GM10266 (cell line): ENCODE measurements around the gene VIT.

Experiments used
- DNase-seq: peaks from one replicate; pipeline ENCODE4 v3.0.0; 2012; ENCODE audit errors: extremely low spot score
- CTCF ChIP-seq: IDR thresholded peaks from 2 replicates; pipeline ENCODE4 v1.5.1; 2012; ENCODE audit warnings: mild to moderate bottlenecking, low read depth; ENCODE audit not compliant: control insufficient read depth, insufficient read depth; ENCODE audit errors: missing control alignments

Gene VIT

GRCh38 chr2:36839976-36840617, 143.6 kb downstream of the VIT start:
- TF ChIP-seq CTCF = no peak
- DNase-seq = no peak

- TF ChIP-seq CTCF = no peak
- DNase-seq = no peak
Observed at GRCh38 chr2:36843838-36844237, 147.3 kb downstream of the VIT start.

GRCh38 chr2:36849265-36849664, 152.8 kb downstream of the VIT start:
- no peak for DNase-seq
- TF ChIP-seq CTCF = no peak

GRCh38 chr2:36854241-36854640, 157.7 kb downstream of the VIT start:
- DNase-seq = no peak
- no peak for TF ChIP-seq CTCF

GRCh38 chr2:36855429-36855828, 158.9 kb downstream of the VIT start:
- TF ChIP-seq CTCF = no peak
- no peak for DNase-seq

- no peak for DNase-seq
- no peak for TF ChIP-seq CTCF
Observed at GRCh38 chr2:36857713-36858112, 161.2 kb downstream of the VIT start.

GRCh38 chr2:36858551-36859365, 162.3 kb downstream of the VIT start:
- no peak for TF ChIP-seq CTCF
- DNase-seq = no peak
